HG02571 (cell line): ENCODE measurements around the gene LHX5.
"Not testable (repeated sequence)": the region's sequence is repeated elsewhere in the genome, so short reads cannot be mapped to it uniquely, and the experiment has no call there.

ENCODE experiments used
- ATAC-seq: cut with Tn5 transposase; IDR thresholded peaks from one replicate; pipeline ENCODE4 v1.9.1; 2021; ENCODE audit warnings: mild to moderate bottlenecking, moderate library complexity; ENCODE audit not compliant: unreplicated experiment

LHX5 gene

DNA sequence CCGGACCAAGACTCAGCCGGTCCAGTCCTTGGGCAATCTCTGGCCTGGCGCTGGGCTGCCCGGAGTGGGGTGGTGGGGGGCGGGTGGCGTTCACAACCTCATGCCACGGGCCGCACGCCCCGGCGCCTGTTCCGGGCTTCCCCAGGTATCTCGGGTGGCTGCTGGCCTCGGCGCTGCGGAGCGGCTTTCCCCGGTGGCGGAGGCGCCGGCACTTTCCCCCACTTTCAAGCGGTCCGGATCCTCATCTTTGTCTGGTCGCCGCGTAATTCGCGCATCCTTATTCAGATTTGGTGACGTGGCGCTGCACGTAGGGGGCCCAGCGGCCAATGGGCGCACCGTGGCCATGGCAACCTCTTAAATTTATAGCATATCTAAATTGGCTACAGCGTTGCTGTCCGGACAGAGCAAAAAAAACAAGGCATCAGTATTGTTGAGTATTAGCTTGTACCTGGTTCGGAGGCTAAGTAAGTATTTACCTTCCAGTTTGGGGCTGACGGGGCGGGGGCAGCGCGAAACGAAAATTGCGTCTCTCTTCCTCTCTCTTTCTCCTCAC lies at the start of gene LHX5:
Gene LHX5 (minus strand): TSS at position 253 of the 553 bp plus-strand sequence. CDS start 373 bp downstream, outside the sequence.
- no peak for ATAC-seq

DNA sequence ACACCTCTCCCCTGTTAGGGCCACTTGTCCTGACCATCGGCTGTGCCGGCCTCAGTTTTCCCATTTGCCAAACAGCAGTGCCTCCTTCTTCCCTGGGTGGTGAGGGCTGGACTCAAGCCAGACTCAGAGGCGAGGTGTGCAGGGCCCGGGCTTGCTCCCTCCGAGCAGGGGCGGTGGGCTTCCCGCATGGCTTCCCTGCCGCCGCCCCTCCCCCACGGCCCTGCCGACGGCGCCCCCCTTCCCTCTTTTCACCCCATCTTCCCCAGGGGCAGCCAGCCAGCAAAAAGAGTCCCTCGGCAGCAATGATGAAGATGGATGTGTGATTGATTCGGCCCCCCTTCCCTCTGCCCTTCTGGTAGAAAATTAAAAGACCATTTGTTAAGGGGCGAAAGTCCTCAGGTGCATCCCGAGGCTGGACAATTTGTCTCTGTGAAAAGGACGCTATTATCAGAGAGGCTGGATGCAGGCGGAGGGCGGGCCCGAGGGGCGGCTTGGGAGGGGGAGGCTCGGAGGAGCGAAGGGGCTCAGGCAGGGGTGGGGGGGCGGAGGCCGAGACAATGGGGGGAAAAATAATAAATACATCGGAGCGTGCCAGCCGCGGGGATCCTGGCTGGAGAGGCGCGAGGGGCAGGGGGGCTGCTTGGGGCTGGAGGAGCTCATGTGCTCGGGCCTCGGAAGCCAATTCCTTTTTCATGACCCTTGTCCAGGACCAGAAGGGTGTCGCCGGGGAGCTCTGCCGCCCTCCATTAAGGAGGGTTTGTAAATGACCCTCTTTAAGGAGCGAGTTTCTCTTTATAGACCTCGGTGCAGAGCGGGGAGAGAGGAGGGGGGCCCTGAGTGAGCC lies 48.0 kb upstream of the LHX5 start:
- ATAC-seq, result no peak

DNA sequence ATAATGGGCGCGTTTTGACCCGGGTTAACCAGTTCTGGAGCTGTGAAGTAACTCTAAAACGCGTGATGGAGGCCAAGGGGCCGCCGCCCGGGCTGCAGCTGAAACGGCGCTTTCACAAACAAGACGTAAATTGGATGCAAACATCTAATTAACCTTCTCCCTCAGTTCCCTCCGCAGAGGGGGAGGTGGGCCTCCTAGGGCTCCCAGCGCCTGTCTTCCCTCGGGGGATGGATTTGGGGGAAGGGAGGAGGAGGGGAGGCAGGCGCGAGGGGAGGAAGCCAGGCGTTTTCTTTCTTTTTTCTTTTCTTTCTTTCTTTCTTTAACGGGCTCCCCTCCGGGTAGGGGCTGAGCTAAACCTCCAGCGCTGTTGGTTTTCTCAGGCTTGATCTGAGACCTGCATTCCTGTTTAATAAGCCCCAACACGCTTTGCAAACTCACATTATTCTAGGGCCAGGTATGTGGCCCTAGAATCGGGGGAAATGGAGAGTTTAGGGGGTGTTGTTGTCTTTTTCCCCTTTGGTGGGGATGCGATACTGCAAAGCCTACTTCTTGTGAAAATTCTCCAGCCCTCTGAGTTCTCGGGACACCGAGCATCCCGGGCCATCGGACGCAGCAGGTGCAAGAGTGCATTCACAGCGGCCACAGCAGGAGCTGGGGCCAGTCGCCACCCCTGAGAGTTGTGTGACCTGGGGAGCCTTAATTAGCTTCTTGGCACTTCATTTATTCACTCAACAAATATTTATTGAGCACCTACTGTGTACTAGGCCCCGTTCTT lies 43.6 kb upstream of the LHX5 start:
- no peak for ATAC-seq

DNA sequence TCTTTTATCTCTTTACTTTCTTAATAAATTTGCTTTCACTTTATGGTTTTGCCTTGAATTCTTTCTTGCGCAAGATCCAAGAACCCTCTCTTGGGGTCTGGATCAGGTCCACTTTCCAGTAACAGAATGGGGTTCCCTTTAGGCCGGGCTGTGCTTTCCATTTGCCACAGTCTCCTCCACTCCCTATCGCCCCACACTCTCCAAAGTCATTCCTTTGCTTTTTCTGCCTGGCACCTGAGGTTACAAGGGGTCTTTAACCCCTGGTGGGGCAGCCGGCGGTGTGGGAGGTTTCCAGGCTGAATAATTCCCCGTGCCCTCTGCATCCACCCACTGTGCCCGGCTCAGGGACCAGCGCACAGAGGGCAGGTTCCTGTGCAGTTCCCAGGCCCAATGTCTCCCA lies 42.9 kb upstream of the LHX5 start:
- no peak for ATAC-seq

DNA sequence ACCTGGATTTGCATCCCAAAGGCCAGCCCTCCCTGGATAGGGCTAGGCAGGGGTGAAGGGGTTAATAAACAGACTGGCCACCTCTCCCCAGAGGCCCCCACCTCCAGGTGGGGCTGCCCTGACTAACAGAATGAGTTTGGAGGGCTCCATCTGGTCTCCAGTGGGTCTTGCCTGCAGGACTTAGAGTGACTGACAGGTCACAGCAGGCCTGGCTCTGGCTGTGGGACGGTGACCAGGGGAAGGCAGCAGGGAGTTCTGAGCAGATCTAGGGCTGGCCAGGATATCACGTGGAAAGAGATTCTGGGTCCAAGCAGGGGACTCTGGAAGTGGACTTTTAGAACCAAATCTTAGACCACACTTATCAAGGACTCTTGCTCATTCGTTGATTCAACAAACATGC lies 40.9 kb upstream of the LHX5 start:
- no peak for ATAC-seq

DNA sequence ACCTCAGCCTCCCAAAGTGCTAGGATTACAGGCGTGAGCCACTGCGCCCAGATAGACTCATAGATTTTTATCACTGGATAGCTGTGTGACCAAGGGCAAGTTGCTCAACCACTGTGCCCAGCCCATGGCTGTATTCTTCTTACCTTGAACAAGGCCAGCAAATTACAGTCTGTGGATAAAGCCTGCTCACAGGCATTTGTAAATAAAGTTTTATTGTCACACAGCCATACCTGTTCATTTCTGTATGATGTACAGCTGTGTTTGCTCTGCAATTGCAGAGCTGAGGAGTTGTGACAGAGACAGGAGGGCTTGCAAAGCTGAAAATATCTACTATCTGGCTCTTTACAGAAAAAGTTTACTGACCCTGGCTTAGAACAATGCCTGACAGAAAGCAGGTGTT lies 35.2 kb upstream of the LHX5 start:
- no peak for ATAC-seq

DNA sequence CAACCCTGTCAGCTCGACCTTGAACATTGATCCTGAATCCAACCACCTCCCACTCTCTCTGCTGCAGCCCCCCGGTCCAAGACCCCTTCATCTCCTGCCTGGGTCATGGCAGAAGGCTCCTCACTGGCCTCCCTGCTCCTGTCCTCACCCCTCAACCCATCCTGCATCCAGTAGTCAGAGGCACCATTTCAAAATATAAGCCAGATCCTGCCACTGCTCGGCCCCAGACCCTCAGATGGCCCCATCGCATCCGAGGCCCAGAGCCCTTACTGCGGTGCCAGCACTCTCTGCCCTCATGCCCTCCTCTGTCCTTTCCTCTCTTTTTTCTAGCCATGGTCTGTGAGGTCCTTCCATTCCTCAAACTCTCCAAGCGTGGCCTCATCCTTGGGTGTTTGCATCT lies 34.3 kb upstream of the LHX5 start:
- no peak for ATAC-seq

DNA sequence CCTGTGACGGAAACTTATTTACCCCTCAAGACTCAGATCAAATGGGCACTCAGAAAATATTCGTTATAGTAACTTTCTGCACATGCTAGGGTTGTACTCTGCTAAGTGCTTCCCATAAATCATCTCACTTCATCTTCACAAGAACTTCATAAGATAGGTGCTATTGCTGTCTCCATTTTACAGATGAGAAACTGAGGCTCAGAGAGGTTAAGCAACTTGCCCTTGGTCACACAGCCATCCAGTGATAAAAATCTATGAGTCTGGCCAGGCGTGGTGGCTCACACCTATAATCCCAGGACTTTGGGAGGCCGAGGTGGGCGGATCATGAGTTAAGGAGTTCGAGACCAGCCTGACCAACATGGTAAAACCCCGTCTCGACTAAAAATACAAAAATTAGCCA lies 33.2 kb upstream of the LHX5 start:
- no peak for ATAC-seq

DNA sequence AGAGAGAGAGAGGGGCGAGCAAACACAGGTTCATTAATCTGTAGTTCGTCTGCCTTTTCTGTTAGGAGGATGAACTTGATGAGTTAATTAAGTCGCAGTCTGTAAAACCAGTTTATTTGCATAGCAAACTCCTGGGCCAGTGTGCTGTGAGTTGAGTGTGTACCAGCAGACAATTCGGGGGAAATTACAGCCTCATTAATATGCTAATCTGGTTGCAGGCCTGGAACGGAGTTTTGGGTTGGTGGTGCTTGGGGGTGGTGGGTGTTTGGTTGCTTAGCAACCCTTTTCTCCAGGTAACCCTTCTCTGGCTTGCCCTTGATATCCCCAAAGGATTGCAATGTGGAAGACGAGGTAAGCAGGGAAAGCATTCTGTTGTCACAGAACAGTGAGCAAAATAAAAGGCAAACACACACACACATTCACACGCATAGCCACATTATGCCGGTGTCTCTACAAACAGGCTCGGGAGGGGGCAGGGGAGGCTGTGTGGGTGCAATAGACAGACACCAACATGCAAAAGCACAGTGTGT lies 29.2 kb upstream of the LHX5 start:
- no peak for ATAC-seq

DNA sequence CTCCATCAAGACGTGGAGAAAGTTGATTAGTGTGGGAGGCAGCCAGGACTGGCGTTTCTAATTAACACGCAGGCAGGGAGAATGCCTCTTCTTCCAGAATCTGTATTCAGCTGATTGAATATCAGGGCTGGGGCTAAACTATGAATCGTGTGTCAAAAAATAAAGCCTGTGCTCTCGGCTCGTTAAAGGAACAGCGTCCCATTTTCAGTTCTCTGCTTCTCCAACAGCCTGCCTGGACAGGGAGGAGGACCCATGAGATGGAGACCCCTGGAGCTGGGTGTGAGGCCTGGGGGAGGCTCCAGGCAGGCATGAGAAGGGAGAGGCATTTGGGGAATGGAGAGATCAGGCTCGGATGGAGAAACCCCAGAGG lies 28.6 kb upstream of the LHX5 start:
- no peak for ATAC-seq

DNA sequence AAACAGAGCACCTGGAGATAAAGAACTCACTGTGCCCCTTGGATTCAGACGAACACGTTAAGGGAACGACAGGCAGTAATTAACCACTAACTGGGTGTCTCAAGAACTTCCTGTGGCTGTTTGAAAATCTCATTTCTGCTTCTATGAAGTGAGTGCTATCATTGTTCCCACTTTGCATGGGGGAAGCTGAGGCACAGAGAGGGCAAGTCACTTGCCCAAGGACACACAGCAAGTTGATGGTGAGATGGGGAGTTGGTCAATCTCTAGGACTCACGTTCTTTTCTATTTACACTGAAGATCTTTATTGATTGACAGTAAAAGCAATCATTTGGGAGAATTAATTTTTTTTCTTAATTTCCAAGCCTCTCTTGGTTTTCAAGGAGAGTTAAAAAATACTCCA lies 26.8 kb upstream of the LHX5 start:
- no peak for ATAC-seq

DNA sequence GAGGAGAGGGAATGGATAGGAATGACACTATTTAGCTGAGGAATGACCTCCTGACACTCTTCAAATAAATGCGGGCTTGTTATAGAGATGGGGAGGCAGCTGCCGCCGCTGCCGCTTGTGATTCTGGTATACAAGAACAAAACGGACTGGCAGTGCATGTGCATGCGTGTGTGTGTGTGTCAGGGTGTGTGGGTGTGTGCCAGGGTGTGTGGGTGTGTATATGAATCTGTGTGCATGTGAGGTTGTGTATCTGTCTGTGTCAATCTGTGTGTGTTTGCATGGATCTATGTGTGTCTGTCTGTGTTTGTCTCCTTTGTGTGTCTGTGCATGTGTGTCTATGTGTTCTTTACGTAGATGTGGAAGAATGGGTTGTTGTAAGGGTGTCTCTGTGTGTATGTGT lies 26.0 kb upstream of the LHX5 start:
- ATAC-seq, result no peak

DNA sequence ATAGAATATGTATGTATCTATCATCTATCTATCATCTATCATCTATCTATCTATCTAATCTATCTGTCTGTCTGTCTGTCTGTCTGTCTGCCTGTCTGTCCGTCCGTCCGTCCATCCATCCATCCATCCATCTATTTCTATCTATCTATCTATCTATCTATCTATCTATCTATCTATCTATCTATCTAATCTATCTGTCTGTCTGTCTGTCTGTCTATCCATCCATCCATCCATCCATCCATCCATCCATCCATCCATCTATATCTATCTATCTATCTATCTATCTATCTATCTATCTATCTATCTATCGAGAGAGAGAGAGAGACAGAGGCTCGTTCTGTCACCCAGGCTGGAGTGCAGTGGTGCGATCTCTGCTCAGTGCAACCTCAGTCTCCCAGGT lies 24.3 kb upstream of the LHX5 start:
- not testable (repeated sequence) for ATAC-seq

DNA sequence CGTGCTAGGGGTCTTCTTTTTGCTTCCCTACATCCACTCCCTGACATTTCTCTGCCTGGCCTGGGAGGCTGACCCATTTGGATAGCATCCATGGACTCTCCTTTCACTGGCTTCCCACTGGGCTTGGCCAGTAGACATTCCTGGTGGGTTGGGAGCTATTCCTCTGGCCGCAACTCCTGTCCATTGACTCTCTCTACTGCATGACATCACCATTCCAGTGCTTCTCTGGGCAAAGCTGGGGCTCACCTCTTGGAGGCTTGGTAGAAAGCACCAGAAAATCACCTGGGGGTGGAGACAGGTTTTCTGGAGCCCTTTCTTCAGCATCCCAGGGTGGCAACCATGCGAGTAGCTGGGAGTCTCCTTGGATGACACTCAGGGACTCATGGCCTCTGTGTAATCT lies 16.7 kb upstream of the LHX5 start:
- no peak for ATAC-seq

DNA sequence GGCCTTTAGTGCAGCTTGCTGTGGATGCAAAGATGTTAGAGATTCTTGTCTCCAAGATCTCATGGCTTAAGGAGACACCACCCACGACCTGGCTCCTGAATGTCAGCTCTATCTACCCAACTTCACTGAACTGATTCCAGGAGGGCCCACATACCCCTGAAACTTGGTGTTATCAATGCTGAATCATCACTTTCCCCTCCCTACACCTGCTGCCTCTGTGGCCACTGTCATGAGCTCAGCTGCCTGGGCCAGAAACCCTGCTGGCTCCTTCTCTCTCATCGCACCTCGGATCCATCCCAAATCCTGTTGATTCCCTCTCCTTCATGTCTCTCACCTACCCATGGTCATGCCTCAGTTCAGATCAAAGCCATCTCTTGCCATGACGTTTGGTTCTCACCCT lies 15.1 kb upstream of the LHX5 start:
- no peak for ATAC-seq

DNA sequence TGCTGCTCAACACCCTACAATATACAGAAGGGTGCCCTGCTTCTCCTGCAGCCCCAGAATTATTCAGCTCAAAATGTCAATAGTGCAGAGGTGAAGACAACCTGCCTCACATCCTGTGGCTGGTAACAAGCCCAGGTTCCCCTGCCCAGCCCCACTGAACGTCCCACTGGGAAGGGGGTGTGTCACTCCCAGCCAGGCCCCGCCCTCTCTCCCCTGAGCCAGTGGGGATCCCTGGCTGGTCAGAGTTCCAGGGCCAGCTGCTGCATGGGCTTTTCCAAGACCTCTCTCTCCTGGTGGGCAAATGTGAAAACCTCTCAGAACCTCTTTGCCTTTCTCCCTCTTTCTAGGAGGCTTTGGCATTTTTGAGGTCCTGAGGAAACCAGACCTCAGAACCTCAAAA lies 13.7 kb upstream of the LHX5 start:
- ATAC-seq, result no peak

DNA sequence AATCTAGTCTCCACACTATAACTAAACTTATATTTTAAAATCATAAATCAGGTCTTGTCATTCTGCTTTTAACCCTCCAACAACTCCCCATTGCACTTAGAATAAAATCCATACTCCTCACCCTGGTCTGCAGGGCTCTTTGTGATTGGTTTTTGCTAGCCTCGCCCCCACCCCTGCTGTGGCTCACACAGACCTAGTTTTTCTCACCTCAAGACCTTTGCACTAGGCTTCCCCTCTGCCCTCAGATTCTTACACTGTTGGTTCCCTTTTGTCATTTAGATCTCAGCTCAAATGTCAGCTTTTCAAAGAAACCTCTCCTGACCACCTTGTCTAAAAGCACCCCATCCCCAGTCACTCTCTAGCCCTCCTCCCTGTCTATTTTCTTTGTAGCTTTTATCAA lies 10.7 kb upstream of the LHX5 start:
- ATAC-seq, result no peak

DNA sequence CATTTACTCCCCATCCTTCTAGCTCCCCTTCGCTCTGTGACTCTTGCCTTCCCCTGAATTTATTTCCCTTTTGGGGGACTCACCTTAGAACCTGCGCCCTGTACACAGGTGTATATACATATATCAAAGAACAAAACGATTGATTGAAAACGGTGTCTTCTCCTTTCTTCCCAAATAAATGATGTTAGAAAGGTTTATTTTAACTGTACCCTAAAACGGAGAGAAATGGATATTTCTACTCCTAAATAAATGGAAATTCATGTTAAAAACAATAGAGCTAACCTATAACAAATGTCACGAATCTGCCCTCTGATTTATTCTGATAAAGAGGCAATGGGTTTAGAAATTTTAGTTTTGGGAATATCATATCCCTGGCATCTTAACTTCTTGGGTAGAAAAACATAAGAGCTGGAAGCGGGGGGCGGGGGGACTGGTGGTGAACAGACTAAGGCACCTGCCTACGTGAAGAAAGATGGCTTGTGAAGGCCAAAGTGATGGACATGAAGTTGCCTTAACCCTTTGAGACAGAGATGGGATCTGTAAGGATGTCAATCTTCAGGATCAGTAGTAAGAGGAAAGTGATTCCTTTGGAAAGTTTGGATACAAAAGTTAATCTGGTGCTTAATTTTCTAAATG lies 8.8 kb upstream of the LHX5 start:
- no peak for ATAC-seq

DNA sequence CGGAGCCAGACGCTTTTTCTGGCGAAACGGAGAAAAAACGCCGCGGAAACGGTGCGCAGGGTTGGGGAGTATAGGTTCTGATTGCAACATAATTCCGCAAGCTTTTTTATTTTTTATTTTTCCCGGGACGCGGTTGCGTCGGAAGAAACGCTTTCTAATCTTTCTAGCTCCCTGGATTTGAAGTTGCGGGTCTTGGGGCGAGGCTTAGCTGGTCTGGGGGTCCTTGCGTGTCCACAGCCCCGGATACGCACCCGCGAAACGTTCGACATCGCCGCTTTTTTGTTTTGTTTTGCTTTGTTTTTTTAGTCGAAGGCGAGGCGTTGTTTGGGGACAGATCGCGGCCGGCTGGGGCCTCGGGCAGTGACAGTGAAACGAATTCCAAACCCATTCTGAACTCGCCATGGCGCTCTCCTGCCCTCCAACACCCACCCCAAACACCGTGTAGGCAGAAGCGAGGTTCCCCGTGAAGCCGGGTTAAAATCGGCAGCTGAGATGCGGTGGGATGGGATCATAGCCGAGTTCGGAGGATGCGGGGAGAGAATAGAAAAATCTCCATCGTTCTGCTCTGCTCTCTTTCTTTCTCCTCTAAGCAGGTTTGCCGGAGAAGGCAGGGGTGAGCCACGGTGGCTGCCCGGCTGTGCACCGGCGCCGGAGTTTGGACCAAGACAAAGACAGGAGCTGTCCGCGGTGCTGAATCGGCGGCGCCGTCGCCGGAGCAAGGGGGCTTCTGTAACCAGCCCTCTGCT lies 8.1 kb upstream of the LHX5 start:
- no peak for ATAC-seq

DNA sequence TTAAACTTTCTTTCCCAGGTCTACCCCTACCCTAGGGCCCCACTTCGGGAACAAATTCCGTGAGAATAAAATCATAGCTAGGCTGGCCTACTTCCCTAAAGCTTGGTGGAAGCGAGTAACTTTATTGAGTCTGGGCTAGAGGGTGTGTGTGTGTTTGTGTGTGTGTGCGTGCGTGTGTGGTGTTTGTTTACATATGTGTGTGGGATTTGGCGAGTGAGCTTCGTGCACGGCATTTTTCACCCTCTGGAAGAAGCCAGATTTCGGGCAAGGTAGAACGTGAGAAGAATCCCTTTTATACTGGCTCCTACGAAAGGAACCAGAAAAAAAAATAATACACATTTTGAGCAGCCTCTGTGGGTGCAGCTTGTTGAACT lies 7.5 kb upstream of the LHX5 start:
- ATAC-seq, result no peak
